IgD-negative memory B cell (primary cell): ENCODE results near the gene MKS1. TPM values are rescaled to one million over a fixed set of nuclear protein-coding genes. Genes with fewer than 3 reads are reported as not detected.

Experiments
- H3K27ac Mint-ChIP-seq, 3 donors: one replicate each; pipeline ENCODE4 v1.8.0; 2020 to 2022; ENCODE audit warnings: mild to moderate bottlenecking in 3 of 3, mixed read lengths in 3 of 3, moderate library complexity in 1 of 3
- H3K27me3 Mint-ChIP-seq: one replicate; pipeline ENCODE4 v1.8.0; 2021; ENCODE audit warnings: mixed read lengths
- H3K36me3 Mint-ChIP-seq: one replicate; pipeline ENCODE4 v1.8.0; 2020; ENCODE audit warnings: mild to moderate bottlenecking, mixed read lengths
- H3K4me1 Mint-ChIP-seq, 3 donors: one replicate each; pipeline ENCODE4 v1.8.0; 2020 to 2022; ENCODE audit warnings: mixed read lengths in 3 of 3, mild to moderate bottlenecking in 1 of 3
- H3K4me3 Mint-ChIP-seq, 4 donors: one replicate each; pipeline ENCODE4 v1.8.0; 2020 to 2022; ENCODE audit warnings: mild to moderate bottlenecking in 4 of 4, mixed read lengths in 4 of 4, moderate library complexity in 3 of 4
- H3K9me3 Mint-ChIP-seq, 3 donors: one replicate each; pipeline ENCODE4 v1.8.0; 2020 to 2021; ENCODE audit warnings: mixed read lengths in 3 of 3, mild to moderate bottlenecking in 1 of 3
- polyA plus RNA-seq: library from polyadenylated mRNA; unstranded; fragments of 300-500 nt; fragmentation: Illumina TruSeq; gene quantifications from one replicate; pipeline ENCODE4 v1.2.3, GENCODE V29; 2021

The MKS1 gene
- polyA plus RNA-seq, 1 donor from 2014 or later = 5.9 TPM

DNA sequence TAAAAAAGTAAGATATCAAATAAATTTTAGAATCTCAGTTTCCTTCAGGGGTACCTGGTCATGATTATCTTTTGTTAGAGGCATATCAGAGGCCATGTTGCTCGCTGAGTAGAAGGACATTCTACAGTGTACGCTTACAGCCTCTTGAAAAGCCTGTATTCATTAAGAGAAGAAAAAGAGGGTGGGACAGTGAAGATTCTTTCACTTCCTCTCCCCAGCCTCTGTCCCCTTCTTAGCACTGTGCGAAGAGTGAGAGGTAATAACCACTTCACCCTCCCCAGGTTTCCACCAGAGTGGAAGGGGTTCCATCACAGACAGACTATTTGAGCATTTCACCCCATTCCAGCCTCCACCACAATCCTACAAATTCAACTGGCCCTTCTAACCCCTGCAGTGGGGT is 14.5 kb upstream of the MKS1 start:
- H3K9me3 Mint-ChIP-seq = no peaks in the 10 kb centered on the region
- peak overlapping the region in 3 of 4 donors; percentile 44 to 88 (median 77) for H3K4me3 Mint-ChIP-seq
- peaks cover 5% of the 10 kb centered on the region for H3K36me3 Mint-ChIP-seq
- peak overlapping the region in 2 of 3 donors; percentile 2 to 98 for H3K27ac Mint-ChIP-seq
- H3K27me3 Mint-ChIP-seq = no peaks in the 10 kb centered on the region
- H3K4me1 Mint-ChIP-seq = peaks cover 23 to 25% (median 24%) of the 10 kb centered on the region in 3 donors

- Mint-ChIP-seq H3K4me1 (peaks cover 23 to 25% (median 24%) of the 10 kb centered on the region in 3 donors), H3K9me3 (no peaks in the 10 kb centered on the region), H3K4me3 (peak overlapping the region in 3 of 4 donors; percentile 12 to 84 (median 68)), H3K27me3 (no peaks in the 10 kb centered on the region), H3K27ac (peak overlapping the region; percentile 52 to 98 (median 94)), H3K36me3 (peaks cover 5% of the 10 kb centered on the region)
Measured at GRCh38 chr17:58232707-58233156, 13.7 kb upstream of the MKS1 start.

DNA sequence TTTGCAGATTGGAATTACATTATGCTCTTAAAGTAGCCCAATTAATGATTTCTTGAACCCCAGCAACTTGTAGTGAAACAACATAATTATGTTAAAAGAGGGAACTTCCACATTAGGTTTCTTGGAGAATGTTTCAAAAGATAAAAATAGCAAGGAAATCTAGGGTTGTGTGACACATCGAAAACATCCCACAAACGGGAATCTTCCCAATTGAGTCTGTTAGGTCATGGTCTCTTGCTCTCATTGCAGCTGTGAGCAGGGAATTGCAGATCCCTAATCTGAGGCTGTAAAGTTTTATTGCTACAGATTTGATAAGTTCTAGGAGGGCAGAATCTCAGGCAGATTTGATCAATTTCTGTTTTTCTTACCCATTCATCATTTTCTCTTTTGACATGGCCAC is 12.6 kb upstream of the MKS1 start:
- H3K4me1 Mint-ChIP-seq = peaks cover 23 to 25% (median 23%) of the 10 kb centered on the region in 3 donors
- H3K36me3 Mint-ChIP-seq = peaks cover 6% of the 10 kb centered on the region
- peak overlapping the region; percentile 16 to 52 (median 50) for H3K27ac Mint-ChIP-seq
- H3K9me3 Mint-ChIP-seq = no peaks in the 10 kb centered on the region
- peaks cover 4% of the 10 kb centered on the region for H3K27me3 Mint-ChIP-seq
- H3K4me3 Mint-ChIP-seq = no peak overlapping the region

- Mint-ChIP-seq H3K9me3 (no peaks in the 10 kb centered on the region), H3K4me3 (no peak overlapping the region), H3K27ac (no peak overlapping the region), H3K36me3 (peaks cover 6% of the 10 kb centered on the region), H3K4me1 (peaks cover 19 to 25% (median 23%) of the 10 kb centered on the region in 3 donors), H3K27me3 (peaks cover 5% of the 10 kb centered on the region)
Measured at GRCh38 chr17:58229881-58230280, 10.8 kb upstream of the MKS1 start.

DNA sequence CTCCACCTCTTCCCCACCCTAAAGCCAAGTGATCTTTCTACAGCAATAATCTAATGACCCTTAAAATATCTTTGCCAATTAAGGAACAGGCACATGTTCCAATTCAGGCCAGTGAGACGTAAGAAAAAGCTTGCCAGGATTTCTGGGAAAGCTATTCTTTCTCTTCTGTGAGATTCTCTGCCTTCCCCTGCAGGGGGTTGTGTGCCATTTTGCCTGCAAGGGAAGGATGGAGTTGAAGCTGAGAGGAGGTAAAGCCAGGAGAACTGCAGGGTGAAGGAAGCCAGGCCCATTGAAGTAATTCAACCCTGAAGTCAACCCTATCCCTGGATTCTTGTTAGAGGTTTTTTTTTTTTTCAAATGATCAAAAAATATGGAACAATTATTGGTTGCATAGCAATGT is 10.3 kb upstream of the MKS1 start:
- H3K9me3 Mint-ChIP-seq = no peaks in the 10 kb centered on the region
- H3K4me3 Mint-ChIP-seq = no peak overlapping the region
- H3K4me1 Mint-ChIP-seq = peaks cover 19 to 23% (median 22%) of the 10 kb centered on the region in 3 donors
- H3K27ac Mint-ChIP-seq = no peak overlapping the region
- H3K27me3 Mint-ChIP-seq = peaks cover 5% of the 10 kb centered on the region
- peaks cover 6% of the 10 kb centered on the region for H3K36me3 Mint-ChIP-seq

- peaks cover 6% of the 10 kb centered on the region for H3K36me3 Mint-ChIP-seq
- peaks cover 5% of the 10 kb centered on the region for H3K27me3 Mint-ChIP-seq
- no peak overlapping the region for H3K4me3 Mint-ChIP-seq
- H3K9me3 Mint-ChIP-seq = no peaks in the 10 kb centered on the region
- H3K4me1 Mint-ChIP-seq = peaks cover 14 to 21% (median 18%) of the 10 kb centered on the region in 3 donors
- no peak overlapping the region for H3K27ac Mint-ChIP-seq
Measured at GRCh38 chr17:58228679-58229078, 9.6 kb upstream of the MKS1 start.

DNA sequence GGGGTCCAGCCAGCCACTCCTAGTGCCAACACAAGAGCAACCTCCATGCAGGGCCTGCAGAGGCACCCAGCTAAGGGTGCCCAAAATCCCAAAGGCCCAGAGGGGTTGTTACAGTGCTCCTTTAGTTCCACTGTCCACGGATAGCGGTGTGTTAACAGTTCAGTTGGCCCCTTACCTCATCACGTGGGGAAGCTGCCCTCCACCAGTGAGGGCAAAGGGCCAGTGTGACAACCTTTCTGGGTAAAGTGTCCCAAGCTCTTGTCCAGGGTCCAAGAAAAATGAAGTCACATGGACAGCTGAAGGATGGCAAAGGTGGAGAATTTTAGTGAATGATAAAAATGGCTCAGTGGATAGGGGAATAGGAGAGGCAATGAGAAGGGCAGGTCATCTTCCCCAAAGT is 8.7 kb upstream of the MKS1 start:
- Mint-ChIP-seq H3K9me3 (no peaks in the 10 kb centered on the region), H3K4me1 (peaks cover 6 to 15% (median 11%) of the 10 kb centered on the region in 3 donors), H3K4me3 (no peak overlapping the region), H3K27ac (no peak overlapping the region), H3K36me3 (peaks cover 5% of the 10 kb centered on the region), H3K27me3 (peaks cover 5% of the 10 kb centered on the region)

- Mint-ChIP-seq H3K36me3 (peaks cover 3% of the 10 kb centered on the region), H3K27me3 (peaks cover 5% of the 10 kb centered on the region), H3K27ac (no peak overlapping the region), H3K4me1 (peaks cover 6 to 11% (median 7%) of the 10 kb centered on the region in 3 donors), H3K9me3 (no peaks in the 10 kb centered on the region), H3K4me3 (no peak overlapping the region)
Measured at GRCh38 chr17:58224315-58224714, 5.3 kb upstream of the MKS1 start.

GRCh38 chr17:58219789-58220183 is 731 bp upstream of the MKS1 start:
- peak overlapping the region; percentile 91 to 97 (median 97) for H3K27ac Mint-ChIP-seq
- no peaks in the 10 kb centered on the region for H3K9me3 Mint-ChIP-seq
- peaks cover 20 to 31% (median 25%) of the 10 kb centered on the region in 3 donors for H3K4me1 Mint-ChIP-seq
- no peaks in the 10 kb centered on the region for H3K27me3 Mint-ChIP-seq
- no peaks in the 10 kb centered on the region for H3K36me3 Mint-ChIP-seq
- H3K4me3 Mint-ChIP-seq = peak overlapping the region; percentile 90 to 99 (median 97)

GRCh38 chr17:58217766-58218165 is 1.3 kb downstream of the MKS1 start:
- Mint-ChIP-seq H3K27ac (peak overlapping the region; percentile 69 to 97 (median 91)), H3K36me3 (no peaks in the 10 kb centered on the region), H3K4me3 (peak overlapping the region; percentile 9 to 90 (median 64)), H3K4me1 (peaks cover 20 to 31% (median 25%) of the 10 kb centered on the region in 3 donors), H3K27me3 (no peaks in the 10 kb centered on the region), H3K9me3 (no peaks in the 10 kb centered on the region)

GRCh38 chr17:58215685-58216084 is 3.4 kb downstream of the MKS1 start:
- Mint-ChIP-seq H3K36me3 (no peaks in the 10 kb centered on the region), H3K4me1 (peaks cover 20 to 28% (median 25%) of the 10 kb centered on the region in 3 donors), H3K27me3 (no peaks in the 10 kb centered on the region), H3K4me3 (peak overlapping the region in 1 of 4 donors; percentile 42), H3K27ac (peak overlapping the region in 2 of 3 donors; percentile 67 to 80), H3K9me3 (no peaks in the 10 kb centered on the region)

GRCh38 chr17:58210922-58211321 is 8.1 kb downstream of the MKS1 start:
- peaks cover 3% of the 10 kb centered on the region for H3K36me3 Mint-ChIP-seq
- no peaks in the 10 kb centered on the region for H3K9me3 Mint-ChIP-seq
- H3K4me3 Mint-ChIP-seq = no peak overlapping the region
- no peak overlapping the region for H3K27ac Mint-ChIP-seq
- H3K27me3 Mint-ChIP-seq = no peaks in the 10 kb centered on the region
- peaks cover 0 to 2% (median 0%) of the 10 kb centered on the region in 3 donors for H3K4me1 Mint-ChIP-seq

DNA sequence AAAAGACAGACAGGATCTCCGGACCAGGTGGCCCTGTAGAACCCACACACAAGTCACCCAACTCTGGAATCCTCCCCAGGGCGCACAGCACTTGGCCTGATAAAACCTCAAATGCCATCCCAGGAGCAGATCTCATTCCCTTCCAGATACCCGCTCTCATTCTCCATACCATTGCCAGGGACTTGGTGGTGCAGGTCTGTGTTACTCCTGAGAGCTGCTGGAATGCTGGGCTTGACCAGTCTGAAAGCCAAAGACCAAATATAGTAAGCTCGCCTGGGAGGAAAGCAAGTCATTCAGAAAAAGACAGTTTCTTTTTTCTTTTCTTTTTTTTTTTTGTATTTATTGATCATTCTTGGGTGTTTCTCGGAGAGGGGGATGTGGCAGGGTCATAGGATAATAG is 10.7 kb downstream of the MKS1 start:
- Mint-ChIP-seq H3K27me3 (no peaks in the 10 kb centered on the region), H3K4me3 (no peak overlapping the region), H3K9me3 (no peaks in the 10 kb centered on the region), H3K36me3 (peaks cover 3% of the 10 kb centered on the region), H3K4me1 (no peaks in the 10 kb centered on the region), H3K27ac (no peak overlapping the region)

DNA sequence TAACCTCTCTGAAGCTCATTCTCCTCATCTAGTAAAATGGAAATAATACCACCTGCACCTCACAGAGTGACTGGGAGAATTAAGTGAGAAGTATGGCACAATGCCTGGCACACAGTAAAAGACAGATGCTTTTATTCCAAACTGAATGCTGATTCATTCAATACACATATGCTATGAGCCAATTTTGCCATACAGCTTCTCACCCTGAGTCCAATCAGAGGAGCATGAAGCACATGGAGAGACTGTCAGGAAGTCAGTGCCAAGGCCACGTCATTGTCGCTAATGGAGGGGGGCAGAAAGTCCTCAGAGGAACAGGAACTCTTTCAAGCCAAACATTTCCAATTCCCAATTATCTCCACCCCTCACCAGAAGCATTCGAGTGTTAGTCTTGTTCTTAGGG is 11.6 kb downstream of the MKS1 start:
- Mint-ChIP-seq H3K4me1 (no peaks in the 10 kb centered on the region), H3K4me3 (no peak overlapping the region), H3K36me3 (peaks cover 3% of the 10 kb centered on the region), H3K27ac (no peak overlapping the region), H3K9me3 (no peaks in the 10 kb centered on the region), H3K27me3 (no peaks in the 10 kb centered on the region)

- H3K4me1 Mint-ChIP-seq = no peaks in the 10 kb centered on the region
- H3K9me3 Mint-ChIP-seq = no peaks in the 10 kb centered on the region
- H3K36me3 Mint-ChIP-seq = peaks cover 3% of the 10 kb centered on the region
- H3K4me3 Mint-ChIP-seq = no peak overlapping the region
- H3K27ac Mint-ChIP-seq = no peak overlapping the region
- no peaks in the 10 kb centered on the region for H3K27me3 Mint-ChIP-seq
Measured at GRCh38 chr17:58205936-58206335, 13.1 kb downstream of the MKS1 start.

DNA sequence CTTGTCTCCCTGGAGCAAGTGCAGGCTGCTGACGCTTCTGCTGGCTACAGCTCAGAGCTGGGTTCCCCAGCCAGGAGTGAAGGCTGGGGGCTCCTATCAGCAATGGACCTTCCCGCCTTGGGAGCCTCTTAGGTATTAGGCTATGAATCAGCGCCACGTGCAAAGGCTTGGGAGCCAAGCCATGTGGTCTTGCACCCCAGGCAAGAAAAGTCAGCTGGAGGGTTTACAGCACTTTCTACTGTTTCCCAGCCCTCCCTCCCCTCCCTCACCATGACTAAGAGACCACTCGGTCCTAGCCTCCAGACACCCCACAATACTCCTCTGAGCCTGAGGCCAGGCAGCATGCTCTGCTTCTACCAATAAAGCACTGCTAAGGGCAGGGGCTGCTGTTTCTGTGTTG is 14.3 kb downstream of the MKS1 start:
- Mint-ChIP-seq H3K4me1 (no peaks in the 10 kb centered on the region), H3K27ac (no peak overlapping the region), H3K36me3 (peaks cover 3% of the 10 kb centered on the region), H3K4me3 (no peak overlapping the region), H3K27me3 (peaks cover 3% of the 10 kb centered on the region), H3K9me3 (no peaks in the 10 kb centered on the region)
